Measurements from ENCODE around the gene HLF.

HLF gene

GRCh38 chr17:55242476-55242875, 22.3 kb upstream of the HLF start:
- Histone ChIP-seq H3K4me1 (ENCODE audit: low read length) (peaks cover 5% of the 10 kb centered on the region), H3K9me2 (replicated peaks; ENCODE audit: insufficient read depth, low read length) (no peaks in the 10 kb centered on the region), H3K27me3 (replicated peaks; ENCODE audit: insufficient read depth, low read length) (no peaks in the 10 kb centered on the region), H3K27ac (ENCODE audit: low read length) (no peak overlapping the region), H2AFZ (ENCODE audit: low read length) (no peak overlapping the region), H4K20me1 (ENCODE audit: insufficient read depth, low read length) (no peaks in the 10 kb centered on the region), H3K4me3 (ENCODE audit: low read length) (no peak overlapping the region), H3K79me2 (ENCODE audit: low read length) (no peaks in the 10 kb centered on the region), H3K4me2 (ENCODE audit: low read depth, low read length) (no peak overlapping the region), H3F3A (ENCODE audit: insufficient read depth, low read length) (no peaks in the 10 kb centered on the region), H3K9me3 (replicated peaks; ENCODE audit: insufficient read depth, low read length) (no peaks in the 10 kb centered on the region), H3K36me3 (replicated peaks; ENCODE audit: insufficient read depth, low read length) (no peaks in the 10 kb centered on the region), H3K9ac (ENCODE audit: low read length) (no peak overlapping the region)
- TF ChIP-seq EZH2phosphoT487 (IDR thresholded peaks at IDR 0.05; ENCODE audit: low read length) (no peak), EZH2 (optimal IDR thresholded peaks at IDR 0.05; ENCODE audit: low read depth, low read length) (no peak), CTCF (IDR thresholded peaks at IDR 0.05; ENCODE audit: low read length) (no peak)
- no peak for DNase-seq

- Histone ChIP-seq H4K20me1 (ENCODE audit: insufficient read depth, low read length) (no peaks in the 10 kb centered on the region), H3K9me3 (replicated peaks; ENCODE audit: insufficient read depth, low read length) (no peaks in the 10 kb centered on the region), H2AFZ (ENCODE audit: low read length) (no peak overlapping the region), H3K27ac (ENCODE audit: low read length) (no peak overlapping the region), H3F3A (ENCODE audit: insufficient read depth, low read length) (no peaks in the 10 kb centered on the region), H3K4me2 (ENCODE audit: low read depth, low read length) (no peak overlapping the region), H3K36me3 (replicated peaks; ENCODE audit: insufficient read depth, low read length) (no peaks in the 10 kb centered on the region), H3K9ac (ENCODE audit: low read length) (no peak overlapping the region), H3K27me3 (replicated peaks; ENCODE audit: insufficient read depth, low read length) (no peaks in the 10 kb centered on the region), H3K9me2 (replicated peaks; ENCODE audit: insufficient read depth, low read length) (no peaks in the 10 kb centered on the region), H3K4me1 (ENCODE audit: low read length) (no peaks in the 10 kb centered on the region), H3K79me2 (ENCODE audit: low read length) (no peaks in the 10 kb centered on the region), H3K4me3 (ENCODE audit: low read length) (no peak overlapping the region)
- DNase-seq, result no peak
- TF ChIP-seq EZH2phosphoT487 (IDR thresholded peaks at IDR 0.05; ENCODE audit: low read length) (no peak), EZH2 (optimal IDR thresholded peaks at IDR 0.05; ENCODE audit: low read depth, low read length) (no peak), CTCF (IDR thresholded peaks at IDR 0.05; ENCODE audit: low read length) (no peak)
Measured at GRCh38 chr17:55245986-55246385, 18.8 kb upstream of the HLF start.

GRCh38 chr17:55246583-55246982, 18.2 kb upstream of the HLF start:
- Histone ChIP-seq H3K36me3 (replicated peaks; ENCODE audit: insufficient read depth, low read length) (no peaks in the 10 kb centered on the region), H3K9ac (ENCODE audit: low read length) (no peak overlapping the region), H3K9me3 (replicated peaks; ENCODE audit: insufficient read depth, low read length) (no peaks in the 10 kb centered on the region), H2AFZ (ENCODE audit: low read length) (no peak overlapping the region), H3K79me2 (ENCODE audit: low read length) (no peaks in the 10 kb centered on the region), H4K20me1 (ENCODE audit: insufficient read depth, low read length) (no peaks in the 10 kb centered on the region), H3K4me3 (ENCODE audit: low read length) (no peak overlapping the region), H3K9me2 (replicated peaks; ENCODE audit: insufficient read depth, low read length) (no peaks in the 10 kb centered on the region), H3K27me3 (replicated peaks; ENCODE audit: insufficient read depth, low read length) (no peaks in the 10 kb centered on the region), H3K4me2 (ENCODE audit: low read depth, low read length) (no peak overlapping the region), H3F3A (ENCODE audit: insufficient read depth, low read length) (no peaks in the 10 kb centered on the region), H3K4me1 (ENCODE audit: low read length) (no peaks in the 10 kb centered on the region), H3K27ac (ENCODE audit: low read length) (no peak overlapping the region)
- TF ChIP-seq EZH2phosphoT487 (IDR thresholded peaks at IDR 0.05; ENCODE audit: low read length) (no peak), CTCF (IDR thresholded peaks at IDR 0.05; ENCODE audit: low read length) (no peak), EZH2 (optimal IDR thresholded peaks at IDR 0.05; ENCODE audit: low read depth, low read length) (no peak)
- DNase-seq, result no peak

Data from MM.1S (cell line).